Gastrocnemius medialis (tissue), 4 donors: Measurements from ENCODE around the gene CTXND2.

Source experiments
- CTCF ChIP-seq, 5 experiments: fragments of 450-650 bp in 3 of 5; fragments of 200-600 bp in 2 of 5; sonication (generic) in 2 of 5; IDR thresholded peaks in 4 of 5; conservative IDR thresholded peaks in 1 of 5; 1 replicate in 4 of 5; 2 replicates in 1 of 5; pipeline ENCODE4 v1.5.1; 2016 to 2019; ENCODE audit warnings: antibody characterized with exemption in 5 of 5, mild to moderate bottlenecking in 3 of 5, moderate library complexity in 3 of 5
- POLR2A ChIP-seq, 2 donors: fragments of 450-650 bp; IDR thresholded peaks; one replicate each; pipeline ENCODE4 v1.6.1; 2017; ENCODE audit warnings: antibody characterized with exemption in 2 of 2, mild to moderate bottlenecking in 2 of 2, moderate library complexity in 2 of 2

- TF ChIP-seq CTCF (IDR thresholded peaks at IDR 0.05 in 4 of 5, conservative IDR thresholded peaks at IDR 0.05 in 1 of 5) (no peak), POLR2A (IDR thresholded peaks at IDR 0.05) (no peak)
Measured at GRCh38 chr1:150873521-150873920, 13.4 kb upstream of the CTXND2 start.
